ENCODE measurements around the gene SEZ6L. TPM values are rescaled to one million over a fixed set of nuclear protein-coding genes. Genes with fewer than 3 reads are reported as not detected.

Gene SEZ6L
- polyA plus RNA-seq, 1 donor from 2014 or later, result 31.9 TPM

GRCh38 chr22:26320447-26320846 is 151.2 kb downstream of the SEZ6L start:
- Histone ChIP-seq H3K27ac (ENCODE audit: low read length) (no peak overlapping the region), H3K27me3 (ENCODE audit: insufficient read depth, low read depth, low read length) (no peaks in the 10 kb centered on the region), H3K36me3 (ENCODE audit: insufficient read depth, low read length) (no peaks in the 10 kb centered on the region), H3K9me2 (ENCODE audit: insufficient read depth, low read length) (no peaks in the 10 kb centered on the region), H3K4me2 (ENCODE audit: low read length) (no peak overlapping the region), H3F3A (ENCODE audit: insufficient read depth, low read length, poor library complexity, severe bottlenecking) (no peaks in the 10 kb centered on the region), H3K9ac (ENCODE audit: low read length) (no peak overlapping the region), H4K20me1 (ENCODE audit: insufficient read depth) (no peaks in the 10 kb centered on the region), H3K79me2 (replicated peaks; ENCODE audit: insufficient read depth, low read length) (no peaks in the 10 kb centered on the region), H2AFZ (ENCODE audit: low read depth, low read length) (no peak overlapping the region), H3K9me3 (ENCODE audit: low read length) (no peaks in the 10 kb centered on the region), H3K4me3 (ENCODE audit: low read length) (no peak overlapping the region)
- TF ChIP-seq MXI1 (conservative IDR thresholded peaks at IDR 0.05; ENCODE audit: poor library complexity, severe bottlenecking) (no peak), TAF1 (IDR thresholded peaks at IDR 0.05; ENCODE audit: low read depth) (no peak), EP300 (conservative IDR thresholded peaks at IDR 0.05; ENCODE audit: poor library complexity, severe bottlenecking) (no peak), EZH2 (IDR thresholded peaks at IDR 0.05; ENCODE audit: borderline replicate concordance, insufficient read depth, low read length, poor library complexity, severe bottlenecking) (no peak), REST (IDR thresholded peaks at IDR 0.05; ENCODE audit: borderline replicate concordance) (no peak), SMC3 (conservative IDR thresholded peaks at IDR 0.05; ENCODE audit: poor library complexity) (no peak), POLR2AphosphoS5 (IDR thresholded peaks at IDR 0.05) (no peak), RAD21 (conservative IDR thresholded peaks at IDR 0.05) (no peak)
- TF ChIP-seq, protein P1, sequence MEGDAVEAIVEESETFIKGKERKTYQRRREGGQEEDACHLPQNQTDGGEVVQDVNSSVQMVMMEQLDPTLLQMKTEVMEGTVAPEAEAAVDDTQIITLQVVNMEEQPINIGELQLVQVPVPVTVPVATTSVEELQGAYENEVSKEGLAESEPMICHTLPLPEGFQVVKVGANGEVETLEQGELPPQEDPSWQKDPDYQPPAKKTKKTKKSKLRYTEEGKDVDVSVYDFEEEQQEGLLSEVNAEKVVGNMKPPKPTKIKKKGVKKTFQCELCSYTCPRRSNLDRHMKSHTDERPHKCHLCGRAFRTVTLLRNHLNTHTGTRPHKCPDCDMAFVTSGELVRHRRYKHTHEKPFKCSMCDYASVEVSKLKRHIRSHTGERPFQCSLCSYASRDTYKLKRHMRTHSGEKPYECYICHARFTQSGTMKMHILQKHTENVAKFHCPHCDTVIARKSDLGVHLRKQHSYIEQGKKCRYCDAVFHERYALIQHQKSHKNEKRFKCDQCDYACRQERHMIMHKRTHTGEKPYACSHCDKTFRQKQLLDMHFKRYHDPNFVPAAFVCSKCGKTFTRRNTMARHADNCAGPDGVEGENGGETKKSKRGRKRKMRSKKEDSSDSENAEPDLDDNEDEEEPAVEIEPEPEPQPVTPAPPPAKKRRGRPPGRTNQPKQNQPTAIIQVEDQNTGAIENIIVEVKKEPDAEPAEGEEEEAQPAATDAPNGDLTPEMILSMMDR (IDR thresholded peaks at IDR 0.05; ENCODE audit: poor library complexity, severe bottlenecking), result no peak

DNA sequence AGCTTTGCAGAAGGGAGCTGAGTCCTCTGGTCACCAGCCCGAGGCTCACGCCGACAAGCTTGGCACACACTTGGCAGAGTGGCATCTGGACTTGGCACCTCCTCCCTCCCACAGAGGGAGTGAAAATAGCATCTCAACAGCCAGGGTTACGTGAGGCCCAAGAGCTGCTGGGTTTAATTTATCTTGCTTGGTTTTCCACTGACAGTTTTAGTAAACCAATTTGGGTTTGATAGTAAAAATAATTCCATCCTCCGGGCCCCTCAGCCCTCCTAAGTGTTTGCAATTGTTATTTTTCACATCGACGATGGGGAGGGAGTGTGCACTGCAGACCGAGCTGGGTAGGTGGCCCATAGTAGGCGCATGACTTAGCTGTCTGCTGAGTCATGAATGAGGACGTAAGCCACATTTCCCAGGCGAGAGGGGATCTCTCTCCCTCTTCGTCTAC is 152.2 kb downstream of the SEZ6L start:
- no peak overlapping the region for H3K4me2 ChIP-seq (ENCODE audit: low read length)
- H3K79me2 ChIP-seq (replicated peaks; ENCODE audit: insufficient read depth, low read length), result no peaks in the 10 kb centered on the region
- H3K27me3 ChIP-seq (ENCODE audit: insufficient read depth, low read depth, low read length), result no peaks in the 10 kb centered on the region
- no peak overlapping the region for H3K4me3 ChIP-seq (ENCODE audit: low read length)
- H3K27ac ChIP-seq (ENCODE audit: low read length), result no peak overlapping the region
- TF ChIP-seq POLR2AphosphoS5 (IDR thresholded peaks at IDR 0.05) (no peak), REST (IDR thresholded peaks at IDR 0.05; ENCODE audit: borderline replicate concordance) (no peak), MXI1 (conservative IDR thresholded peaks at IDR 0.05; ENCODE audit: poor library complexity, severe bottlenecking) (no peak), EZH2 (IDR thresholded peaks at IDR 0.05; ENCODE audit: borderline replicate concordance, insufficient read depth, low read length, poor library complexity, severe bottlenecking) (no peak), EP300 (conservative IDR thresholded peaks at IDR 0.05; ENCODE audit: poor library complexity, severe bottlenecking) (no peak), RAD21 (conservative IDR thresholded peaks at IDR 0.05) (no peak), TAF1 (IDR thresholded peaks at IDR 0.05; ENCODE audit: low read depth) (no peak), SMC3 (conservative IDR thresholded peaks at IDR 0.05; ENCODE audit: poor library complexity) (no peak)
- TF ChIP-seq, protein P1 (IDR thresholded peaks at IDR 0.05; ENCODE audit: poor library complexity, severe bottlenecking), result no peak
- no peaks in the 10 kb centered on the region for H3K36me3 ChIP-seq (ENCODE audit: insufficient read depth, low read length)
- H3F3A ChIP-seq (ENCODE audit: insufficient read depth, low read length, poor library complexity, severe bottlenecking), result no peaks in the 10 kb centered on the region
- H2AFZ ChIP-seq (ENCODE audit: low read depth, low read length), result no peak overlapping the region
- no peaks in the 10 kb centered on the region for H3K9me2 ChIP-seq (ENCODE audit: insufficient read depth, low read length)
- no peaks in the 10 kb centered on the region for H4K20me1 ChIP-seq (ENCODE audit: insufficient read depth)
- H3K9me3 ChIP-seq (ENCODE audit: low read length), result no peaks in the 10 kb centered on the region
- H3K9ac ChIP-seq (ENCODE audit: low read length), result no peak overlapping the region

Data from neural cell (in vitro differentiated cells).